IMR-90 (cell line): ENCODE measurements around the gene SETX. TPM values are rescaled to one million over a fixed set of nuclear protein-coding genes. Genes with fewer than 3 reads are reported as not detected.

ENCODE experiments used
- ATAC-seq: fragments of 200-7000 bp; cut with Tn5 transposase; 2 replicates; pipeline ENCODE4 v1.9.1; 2020; ENCODE audit warnings: low read depth, mild to moderate bottlenecking, moderate library complexity
- BruUV-seq: library from RNA; stranded (reverse); fragments of 400-500 nt; replicated peaks from 2 replicates; lab custom pipeline; 2021; lab: Mats Ljungman, UMichigan
- CTCF ChIA-PET: fragments of 300-600 bp; formaldehyde crosslinking; extraction: SDS; loops from one replicate; lab custom pipeline; 2021; ENCODE audit warnings: antibody characterized with exemption; lab: Yijun Ruan, JAX
- POLR2A ChIA-PET: fragments of 300-600 bp; sonication (Branson Sonifier 250); formaldehyde crosslinking; loops from one replicate; lab custom pipeline; 2022; ENCODE audit warnings: antibody characterized with exemption; ENCODE audit not compliant: unreplicated experiment; lab: Charles Lee
- DNase-seq: peaks from one replicate; pipeline ENCODE4 v3.0.0; 2013
- H2AFZ ChIP-seq: replicated peaks from 2 replicates; pipeline ENCODE3; 2013; ENCODE audit warnings: low read length, mild to moderate bottlenecking; ENCODE audit not compliant: poor library complexity
- H2AK5ac ChIP-seq: 2 replicates; pipeline ENCODE4 v1.6.1; 2013; ENCODE audit warnings: low read depth, low read length, inconsistent platforms
- H2AK9ac ChIP-seq: replicated peaks from 2 replicates; pipeline ENCODE3; 2013; ENCODE audit warnings: mild to moderate bottlenecking, low read depth, low read length, moderate library complexity; ENCODE audit not compliant: poor library complexity
- H2BK120ac ChIP-seq: 2 replicates; pipeline ENCODE4 v1.6.1; 2013; ENCODE audit warnings: low read depth, low read length, inconsistent platforms
- H2BK15ac ChIP-seq: 3 replicates; pipeline ENCODE4 v1.6.1; 2013; ENCODE audit warnings: low read depth, low read length, inconsistent platforms
- H2BK20ac ChIP-seq: 2 replicates; pipeline ENCODE4 v1.6.1; 2013; ENCODE audit warnings: low read depth, mild to moderate bottlenecking, inconsistent platforms, low read length, moderate library complexity
- H2BK5ac ChIP-seq: 2 replicates; pipeline ENCODE4 v1.6.1; 2013; ENCODE audit warnings: mild to moderate bottlenecking, low read depth, low read length, inconsistent platforms; ENCODE audit not compliant: poor library complexity, severe bottlenecking
- H3K14ac ChIP-seq: replicated peaks from 2 replicates; pipeline ENCODE4 v1.6.1; 2013; ENCODE audit warnings: low read depth, low read length, inconsistent platforms
- H3K18ac ChIP-seq: 2 replicates; pipeline ENCODE4 v1.6.1; 2013; ENCODE audit warnings: low read depth, low read length, control low read depth
- H3K23ac ChIP-seq: 2 replicates; pipeline ENCODE4 v1.6.1; 2013; ENCODE audit warnings: low read depth, low read length, inconsistent platforms
- H3K27ac ChIP-seq: 2 replicates; pipeline ENCODE4 v1.5.1; 2013; ENCODE audit warnings: mild to moderate bottlenecking, control low read depth, low read length; ENCODE audit not compliant: insufficient read depth
- H3K27me3 ChIP-seq: 2 replicates; pipeline ENCODE4 v1.6.1; 2013; ENCODE audit warnings: low read length; ENCODE audit not compliant: control insufficient read depth, insufficient read depth
- H3K36me3 ChIP-seq: 2 replicates; pipeline ENCODE4 v1.6.1; 2013; ENCODE audit warnings: low read length, mixed read lengths; ENCODE audit not compliant: control insufficient read depth, insufficient read depth
- H3K4ac ChIP-seq: 2 replicates; pipeline ENCODE4 v1.6.1; 2013; ENCODE audit warnings: low read depth, low read length, inconsistent platforms
- H3K4me1 ChIP-seq: 2 replicates; pipeline ENCODE4 v1.6.1; 2013; ENCODE audit warnings: low read length, mixed read lengths; ENCODE audit not compliant: control insufficient read depth, insufficient read depth
- H3K4me2 ChIP-seq: 2 replicates; pipeline ENCODE4 v1.6.1; 2013; ENCODE audit warnings: low read depth, mild to moderate bottlenecking, control low read depth, low read length, moderate library complexity
- H3K4me3 ChIP-seq: 2 replicates; pipeline ENCODE4 v1.5.1; 2013; ENCODE audit warnings: low read depth, mild to moderate bottlenecking, control low read depth, low read length, moderate library complexity; ENCODE audit not compliant: insufficient read depth
- H3K56ac ChIP-seq: 2 replicates; pipeline ENCODE4 v1.6.1; 2013; ENCODE audit warnings: low read length, inconsistent platforms; ENCODE audit not compliant: insufficient read depth; ENCODE audit errors: extremely low read depth
- H3K79me1 ChIP-seq, 2 experiments: 2 replicates each; pipeline ENCODE4 v1.6.1; 2013; ENCODE audit warnings: low read length in 2 of 2, inconsistent platforms in 1 of 2, low read depth in 1 of 2
- H3K9ac ChIP-seq: 2 replicates; pipeline ENCODE4 v1.6.1; 2013; ENCODE audit warnings: low read depth, low read length, control low read depth
- H3K9me1 ChIP-seq: 2 replicates; pipeline ENCODE4 v1.6.1; 2013; ENCODE audit warnings: low read length, inconsistent platforms; ENCODE audit not compliant: insufficient read depth
- H3K9me3 ChIP-seq: 2 replicates; pipeline ENCODE4 v1.6.1; 2013; ENCODE audit warnings: low read length; ENCODE audit not compliant: control insufficient read depth, insufficient read depth
- H4K20me1 ChIP-seq: 2 replicates; pipeline ENCODE4 v1.6.1; 2013; ENCODE audit warnings: low read length, inconsistent platforms; ENCODE audit not compliant: insufficient read depth
- H4K5ac ChIP-seq: 2 replicates; pipeline ENCODE4 v1.6.1; 2013; ENCODE audit warnings: mild to moderate bottlenecking, low read depth, low read length, control low read depth
- H4K8ac ChIP-seq, 2 experiments: 2 replicates each; pipeline ENCODE4 v1.6.1; 2013; ENCODE audit warnings: low read depth in 2 of 2, low read length in 2 of 2, control low read depth in 1 of 2, inconsistent platforms in 1 of 2
- H4K91ac ChIP-seq: 2 replicates; pipeline ENCODE4 v1.6.1; 2013; ENCODE audit warnings: low read depth, low read length, inconsistent platforms; ENCODE audit not compliant: insufficient read depth
- BHLHE40 ChIP-seq: fragments of 150-350 bp; IDR thresholded peaks from 2 replicates; pipeline ENCODE4 v1.6.1; 2016; ENCODE audit warnings: mild to moderate bottlenecking, low read depth, low read length
- CEBPB ChIP-seq: IDR thresholded peaks from 2 replicates; pipeline ENCODE4 v1.6.1; 2012; ENCODE audit warnings: low read depth, low read length, improper control_type of control experiment
- CHD1 ChIP-seq: IDR thresholded peaks from 2 replicates; pipeline ENCODE4 v1.6.1; 2012; ENCODE audit warnings: low read depth, low read length, improper control_type of control experiment
- ELK1 ChIP-seq: fragments of 150-350 bp; IDR thresholded peaks from 2 replicates; pipeline ENCODE4 v1.6.1; 2016; ENCODE audit warnings: low read depth, mild to moderate bottlenecking, low read length, moderate library complexity, borderline replicate concordance
- FOS ChIP-seq: fragments of 150-350 bp; IDR thresholded peaks from 2 replicates; pipeline ENCODE4 v1.6.1; 2016; ENCODE audit warnings: low read depth, low read length
- MAFK ChIP-seq: IDR thresholded peaks from 2 replicates; pipeline ENCODE4 v1.6.1; 2012; ENCODE audit warnings: low read depth, low read length, improper control_type of control experiment
- MAZ ChIP-seq: IDR thresholded peaks from 2 replicates; pipeline ENCODE4 v1.6.1; 2012; ENCODE audit warnings: low read depth, mild to moderate bottlenecking, low read length, improper control_type of control experiment, moderate library complexity, borderline replicate concordance
- MXI1 ChIP-seq: IDR thresholded peaks from 2 replicates; pipeline ENCODE4 v1.6.1; 2012; ENCODE audit warnings: low read depth, mild to moderate bottlenecking, low read length, moderate library complexity, borderline replicate concordance
- NFE2L2 ChIP-seq: fragments of 150-350 bp; IDR thresholded peaks from 2 replicates; pipeline ENCODE4 v1.6.1; 2016; ENCODE audit warnings: low read depth, mild to moderate bottlenecking, low read length
- POLR2A ChIP-seq: IDR thresholded peaks from 2 replicates; pipeline ENCODE4 v1.6.1; 2012; ENCODE audit warnings: mild to moderate bottlenecking, low read depth, low read length
- RAD21 ChIP-seq: IDR thresholded peaks from 2 replicates; pipeline ENCODE4 v1.6.1; 2012; ENCODE audit warnings: low read length, improper control_type of control experiment
- RCOR1 ChIP-seq: IDR thresholded peaks from 2 replicates; pipeline ENCODE4 v1.6.1; 2012; ENCODE audit warnings: mild to moderate bottlenecking, low read length, improper control_type of control experiment; ENCODE audit not compliant: insufficient replicate concordance
- SMC3 ChIP-seq: fragments of 150-350 bp; IDR thresholded peaks from 2 replicates; pipeline ENCODE4 v1.6.1; 2016; ENCODE audit warnings: low read depth, mild to moderate bottlenecking, antibody characterized with exemption, low read length, moderate library complexity
- WGBS, 2 experiments: methylation state at CpG; one replicate each; pipeline versions ENCODE4 v1.1.5 to v1.1.7; 2013; ENCODE audit warnings: missing lambda C conversion rate in 2 of 2; ENCODE audit not compliant: insufficient read length in 1 of 2; ENCODE audit errors: extremely low coverage in 2 of 2; 5-methylcytosine and 5-hydroxymethylcytosine counted together
- dilution Hi-C: fragments of 300-500 bp; cut with HindIII; formaldehyde crosslinking; loops from one replicate; pipeline ENCODE4 v1.14.3; 2018; ENCODE audit warnings: low sequenced_read_pairs; ENCODE audit not compliant: unreplicated experiment
- in situ Hi-C: fragments of 300-500 bp; cut with MboI; formaldehyde crosslinking; loops from 3 replicates; pipeline ENCODE4 v1.14.3; 2019; ENCODE audit warnings: low sequenced_read_pairs, inconsistent platforms, mixed read lengths
- intact Hi-C: fragments of 100-400 bp; cut with micrococcal nuclease; formaldehyde crosslinking; loops from 2 replicates; pipeline ENCODE4 v1.10.0; 2022
- polyA plus RNA-seq, 3 experiments: library from polyadenylated mRNA; depleted of rRNA; stranded (reverse); fragments of >200 nt; gene quantifications; 2 replicates each; pipeline ENCODE4 v1.2.3, GENCODE V29; 2012; ENCODE audit warnings: low replicate concordance in 1 of 3
- total RNA-seq: library from RNA; depleted of rRNA; stranded (reverse); fragments of >200 nt; gene quantifications from 2 replicates; pipeline ENCODE4 v1.2.3, GENCODE V29; 2012
- TF ChIP-seq, protein P1 (sequence below): conservative IDR thresholded peaks from 2 replicates; pipeline ENCODE4 v1.5.1; 2012; ENCODE audit warnings: mild to moderate bottlenecking, low read depth, low read length, improper control_type of control experiment

The SETX gene
- total and polyA plus RNA-seq, 2 of the 4 experiments (the other 2 are of a cell fraction), result 13.1 to 55.0 TPM

DNA sequence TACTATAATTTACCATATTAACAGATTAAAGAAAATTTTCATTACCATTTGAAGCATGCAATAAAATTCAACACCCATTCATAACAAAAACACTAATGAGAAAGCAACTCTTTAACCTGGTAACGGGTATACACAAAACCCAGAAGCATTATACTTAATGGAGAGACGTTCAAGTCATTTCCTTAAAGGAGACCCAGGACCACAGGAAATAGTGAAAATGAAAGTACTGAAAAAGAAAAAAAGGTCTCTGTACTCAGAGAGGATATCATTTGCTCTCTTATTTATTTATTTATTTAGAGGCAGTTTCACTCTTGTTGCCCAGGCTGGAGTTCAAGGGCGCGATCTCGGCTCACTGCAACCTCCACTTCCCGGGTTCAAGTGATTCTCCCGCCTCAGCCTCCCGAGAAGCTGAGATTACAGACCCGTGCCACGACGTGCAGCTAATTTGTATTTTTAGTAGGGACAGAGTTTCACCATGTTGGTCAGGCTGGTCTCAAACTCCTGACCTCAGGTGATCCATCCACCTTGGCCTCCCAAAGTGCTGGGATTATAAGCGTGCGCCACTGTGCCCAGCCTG is 61.6 kb downstream of the SETX start:
- CTCF ChIA-PET, result no interaction called here
- Histone ChIP-seq H3K36me3 (peaks cover 38% of the 10 kb centered on the region), H3K9me3 (no peaks in the 10 kb centered on the region), H3K27me3 (no peaks in the 10 kb centered on the region), H3K4ac (no peak overlapping the region), H3K4me2 (no peak overlapping the region), H3K9me1 (no peaks in the 10 kb centered on the region), H3K56ac (no peak overlapping the region), H3K27ac (no peak overlapping the region), H2AK5ac (no peak overlapping the region), H2BK15ac (no peak overlapping the region), H2BK120ac (no peak overlapping the region), H2AFZ (no peak overlapping the region), H2AK9ac (no peak overlapping the region), H4K8ac (no peak overlapping the region), H3K4me1 (peaks cover 8% of the 10 kb centered on the region), H3K79me1 (peaks cover 8 to 33% of the 10 kb centered on the region in 2 experiments), H2BK20ac (no peak overlapping the region), H3K9ac (no peak overlapping the region), H3K18ac (no peak overlapping the region), H4K91ac (no peak overlapping the region), H4K20me1 (peaks cover 21% of the 10 kb centered on the region), H4K5ac (no peak overlapping the region), H3K14ac (no peak overlapping the region), H3K23ac (no peak overlapping the region), H2BK5ac (no peak overlapping the region), H3K4me3 (no peak overlapping the region)
- intact Hi-C loops, result no loop called here
- no peak for ATAC-seq
- 100% methylated on average over 4 of the region's 13 CpGs; no CpG with 5 or more reads in 1 of the 2 experiments for WGBS, 2 experiments
- TF ChIP-seq NFE2L2 (no peak), SMC3 (no peak), BHLHE40 (no peak), CEBPB (no peak), RAD21 (no peak), ELK1 (no peak), CHD1 (no peak), MAFK (no peak), FOS (no peak), MAZ (no peak), MXI1 (no peak), POLR2A (no peak), RCOR1 (no peak)
- TF ChIP-seq, protein P1, sequence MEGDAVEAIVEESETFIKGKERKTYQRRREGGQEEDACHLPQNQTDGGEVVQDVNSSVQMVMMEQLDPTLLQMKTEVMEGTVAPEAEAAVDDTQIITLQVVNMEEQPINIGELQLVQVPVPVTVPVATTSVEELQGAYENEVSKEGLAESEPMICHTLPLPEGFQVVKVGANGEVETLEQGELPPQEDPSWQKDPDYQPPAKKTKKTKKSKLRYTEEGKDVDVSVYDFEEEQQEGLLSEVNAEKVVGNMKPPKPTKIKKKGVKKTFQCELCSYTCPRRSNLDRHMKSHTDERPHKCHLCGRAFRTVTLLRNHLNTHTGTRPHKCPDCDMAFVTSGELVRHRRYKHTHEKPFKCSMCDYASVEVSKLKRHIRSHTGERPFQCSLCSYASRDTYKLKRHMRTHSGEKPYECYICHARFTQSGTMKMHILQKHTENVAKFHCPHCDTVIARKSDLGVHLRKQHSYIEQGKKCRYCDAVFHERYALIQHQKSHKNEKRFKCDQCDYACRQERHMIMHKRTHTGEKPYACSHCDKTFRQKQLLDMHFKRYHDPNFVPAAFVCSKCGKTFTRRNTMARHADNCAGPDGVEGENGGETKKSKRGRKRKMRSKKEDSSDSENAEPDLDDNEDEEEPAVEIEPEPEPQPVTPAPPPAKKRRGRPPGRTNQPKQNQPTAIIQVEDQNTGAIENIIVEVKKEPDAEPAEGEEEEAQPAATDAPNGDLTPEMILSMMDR, result no peak
- in situ Hi-C loops, result no loop called here
- no TSS peak for BruUV-seq
- DNase-seq, result no peak
- dilution Hi-C loops, result no loop called here
- POLR2A ChIA-PET, result interaction anchor here (0.6 kb wide), 1 partner anchor 98 kb away, joined by 5 read pairs; no protein-coding TSS in a partner anchor
